Measurements from ENCODE around the gene ARID1B.

ARID1B gene

DNA sequence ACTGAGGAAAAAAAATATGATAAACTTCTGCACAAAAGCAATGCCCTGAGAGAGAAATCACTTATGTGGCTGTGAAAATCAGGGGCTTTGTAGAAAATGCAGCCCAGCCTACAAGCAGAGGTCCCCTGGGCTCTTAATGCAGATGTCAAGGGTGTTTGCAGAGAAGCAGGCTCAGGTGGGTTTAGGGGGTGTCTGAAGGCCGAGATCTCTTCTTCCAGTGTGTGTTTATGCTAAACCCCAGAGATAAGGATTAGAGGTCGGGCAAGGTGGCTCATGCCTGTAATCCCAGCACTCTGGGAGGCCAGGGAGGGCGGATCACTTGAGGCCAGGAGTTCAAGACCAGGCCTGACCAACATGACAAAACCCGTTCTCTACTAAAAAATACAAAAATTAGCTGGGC, 467.6 kb downstream of the ARID1B start:
- TF ChIP-seq CTCF (IDR thresholded peaks at IDR 0.05; ENCODE audit: low read depth, low read length, missing control alignments), result no peak
- no peak for DNase-seq (ENCODE audit: extremely low read depth, low read depth)
- H3K4me3 ChIP-seq (replicated peaks; ENCODE audit: low read depth, low read length), result no peak overlapping the region

GRCh38 chr6:157245436-157245835, 468.3 kb downstream of the ARID1B start:
- DNase-seq (ENCODE audit: extremely low read depth, low read depth), result no peak

GRCh38 chr6:157246048-157246630, 469.0 kb downstream of the ARID1B start:
- TF ChIP-seq CTCF (IDR thresholded peaks at IDR 0.05; ENCODE audit: low read depth, low read length, missing control alignments), result no peak
- DNase-seq (ENCODE audit: extremely low read depth, low read depth), result no peak
- no peak overlapping the region for H3K4me3 ChIP-seq (replicated peaks; ENCODE audit: low read depth, low read length)

More at GRCh38 chr6:157245436-157245835, 468.3 kb downstream of the ARID1B start:
- H3K4me3 ChIP-seq (replicated peaks; ENCODE audit: low read depth, low read length), result no peak overlapping the region
- TF ChIP-seq CTCF (IDR thresholded peaks at IDR 0.05; ENCODE audit: low read depth, low read length, missing control alignments), result no peak

GRCh38 chr6:157246771-157247484, 469.8 kb downstream of the ARID1B start:
- no peak overlapping the region for H3K4me3 ChIP-seq (replicated peaks; ENCODE audit: low read depth, low read length)
- DNase-seq (ENCODE audit: extremely low read depth, low read depth), result no peak
- TF ChIP-seq CTCF (IDR thresholded peaks at IDR 0.05; ENCODE audit: low read depth, low read length, missing control alignments), result no peak

DNA sequence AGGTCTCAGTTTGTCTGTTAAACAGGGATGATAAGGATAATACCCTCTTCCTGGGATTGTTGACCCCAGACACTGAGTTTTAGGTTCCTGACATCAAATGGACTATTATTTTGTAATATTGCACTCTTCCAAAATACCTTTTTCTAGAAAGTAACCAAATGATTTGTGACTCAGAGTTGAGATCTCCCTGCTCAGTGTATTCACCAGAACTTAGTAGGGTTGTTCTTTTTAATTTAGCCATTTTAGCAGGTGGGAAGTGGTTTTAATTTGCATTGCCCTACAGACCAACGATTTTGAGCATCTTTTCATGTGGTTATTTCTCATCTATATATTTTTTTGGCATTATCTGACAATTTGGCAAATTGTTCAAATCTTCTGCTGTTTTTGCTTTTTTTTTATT, 471.1 kb downstream of the ARID1B start:
- no peak overlapping the region for H3K4me3 ChIP-seq (replicated peaks; ENCODE audit: low read depth, low read length)
- TF ChIP-seq CTCF (IDR thresholded peaks at IDR 0.05; ENCODE audit: low read depth, low read length, missing control alignments), result no peak
- no peak for DNase-seq (ENCODE audit: extremely low read depth, low read depth)

DNA sequence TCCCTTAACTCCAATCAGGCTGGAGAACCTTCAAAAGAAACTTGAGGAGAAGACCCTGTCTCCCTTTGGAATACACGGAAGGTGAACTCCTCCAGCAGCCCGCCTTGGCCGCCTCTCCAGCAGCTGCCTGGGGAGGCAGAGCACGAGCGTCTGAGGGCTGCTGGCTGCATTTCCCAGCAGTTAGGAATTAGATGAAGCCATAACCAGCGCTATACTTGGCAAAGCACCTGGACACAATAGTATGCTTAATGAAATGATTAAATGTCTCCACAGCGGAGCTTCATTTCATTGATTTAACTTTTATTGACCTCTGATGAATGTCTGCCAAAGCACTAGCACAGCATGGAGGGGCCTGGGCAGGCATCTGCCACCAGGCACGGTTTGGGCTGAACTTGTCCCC, 472.6 kb downstream of the ARID1B start:
- no peak for DNase-seq (ENCODE audit: extremely low read depth, low read depth)
- no peak overlapping the region for H3K4me3 ChIP-seq (replicated peaks; ENCODE audit: low read depth, low read length)
- no peak for TF ChIP-seq CTCF (IDR thresholded peaks at IDR 0.05; ENCODE audit: low read depth, low read length, missing control alignments)
